Mesodermal cell (in vitro differentiated cells): ENCODE results near the gene S100A5.

Experiments
- H3K27ac ChIP-seq: 2 replicates; pipeline ENCODE4 v1.7.0; 2013; ENCODE audit warnings: mild to moderate bottlenecking, low read depth, low read length, moderate library complexity; ENCODE audit not compliant: severe bottlenecking
- H3K36me3 ChIP-seq: 2 replicates; pipeline ENCODE4 v1.7.1; 2013; ENCODE audit warnings: mild to moderate bottlenecking, low read length, moderate library complexity; ENCODE audit not compliant: control insufficient read depth, insufficient read depth
- H3K4me1 ChIP-seq: one replicate; pipeline ENCODE4 v1.7.1; 2013; ENCODE audit warnings: mild to moderate bottlenecking, low read length; ENCODE audit not compliant: insufficient read depth, control insufficient read depth, poor library complexity, severe bottlenecking
- H3K4me3 ChIP-seq: 2 replicates; pipeline ENCODE4 v1.7.0; 2013; ENCODE audit warnings: low read length, control low read depth, mild to moderate bottlenecking; ENCODE audit not compliant: insufficient read depth, poor library complexity, severe bottlenecking; ENCODE audit errors: extremely low read depth
- H3K9me3 ChIP-seq: 2 replicates; pipeline ENCODE4 v1.7.1; 2013; ENCODE audit warnings: mild to moderate bottlenecking, low read length, moderate library complexity; ENCODE audit not compliant: control insufficient read depth
- WGBS, 2 experiments: methylation state at CpG; one replicate each; pipeline ENCODE4 v1.1.5; 2013; ENCODE audit warnings: missing lambda C conversion rate in 2 of 2; ENCODE audit not compliant: insufficient coverage in 2 of 2; 5-methylcytosine and 5-hydroxymethylcytosine counted together

Gene S100A5

GRCh38 chr1:153553830-153554541 is 13.3 kb upstream of the S100A5 start:
- Histone ChIP-seq H3K9me3 (no peaks in the 10 kb centered on the region), H3K27ac (peak overlapping the region; percentile 43), H3K4me1 (peaks cover 39% of the 10 kb centered on the region), H3K36me3 (no peaks in the 10 kb centered on the region), H3K4me3 (no peak overlapping the region)
- WGBS, 2 experiments, result 57 to 83% methylated on average over 1 of the region's 2 CpGs

- WGBS, 2 experiments, result 91 to 95% methylated on average over 10 to 12 of the region's 12 CpGs
- Histone ChIP-seq H3K36me3 (no peaks in the 10 kb centered on the region), H3K27ac (no peak overlapping the region), H3K4me3 (no peak overlapping the region), H3K4me1 (peaks cover 48% of the 10 kb centered on the region), H3K9me3 (no peaks in the 10 kb centered on the region)
Measured at GRCh38 chr1:153553096-153553495, 12.4 kb upstream of the S100A5 start.

GRCh38 chr1:153552335-153552734 is 11.6 kb upstream of the S100A5 start:
- H3K36me3 ChIP-seq, result no peaks in the 10 kb centered on the region
- H3K27ac ChIP-seq, result no peak overlapping the region
- H3K4me3 ChIP-seq, result no peak overlapping the region
- no peaks in the 10 kb centered on the region for H3K9me3 ChIP-seq
- WGBS, 2 experiments, result 87 to 98% methylated on average over 6 of the region's 8 CpGs
- peaks cover 52% of the 10 kb centered on the region for H3K4me1 ChIP-seq

GRCh38 chr1:153550827-153551500 is 10.2 kb upstream of the S100A5 start:
- Histone ChIP-seq H3K27ac (no peak overlapping the region), H3K9me3 (no peaks in the 10 kb centered on the region), H3K36me3 (no peaks in the 10 kb centered on the region), H3K4me3 (no peak overlapping the region), H3K4me1 (peaks cover 65% of the 10 kb centered on the region)
- 91 to 98% methylated on average over 8 to 10 of the region's 10 CpGs for WGBS, 2 experiments

GRCh38 chr1:153550398-153550758 is 9.6 kb upstream of the S100A5 start:
- no peak overlapping the region for H3K27ac ChIP-seq
- no peaks in the 10 kb centered on the region for H3K36me3 ChIP-seq
- H3K4me1 ChIP-seq, result peaks cover 71% of the 10 kb centered on the region
- no peaks in the 10 kb centered on the region for H3K9me3 ChIP-seq
- no peak overlapping the region for H3K4me3 ChIP-seq
- 95 to 100% methylated on average over 3 to 4 of the region's 4 CpGs for WGBS, 2 experiments

- no peaks in the 10 kb centered on the region for H3K9me3 ChIP-seq
- peak overlapping the region; percentile 75 for H3K27ac ChIP-seq
- whole genome bisulfite sequencing, 2 experiments, result 85 to 90% methylated on average over 5 to 6 of the region's 6 CpGs
- peaks cover 74% of the 10 kb centered on the region for H3K4me1 ChIP-seq
- H3K36me3 ChIP-seq, result no peaks in the 10 kb centered on the region
- H3K4me3 ChIP-seq, result no peak overlapping the region
Measured at GRCh38 chr1:153549741-153550397, 9.1 kb upstream of the S100A5 start.

- Histone ChIP-seq H3K4me3 (no peak within 1 kb of the TSS), H3K4me1 (peaks cover 75% of the 10 kb centered on the region), H3K27ac (peak within 1 kb of the TSS; percentile 75), H3K9me3 (no peaks in the 10 kb centered on the region), H3K36me3 (no peaks in the 10 kb centered on the region)
- 72 to 92% methylated on average over 8 to 11 of the region's 14 CpGs for WGBS, 2 experiments
Measured at GRCh38 chr1:153548722-153549688, 8.3 kb upstream of the S100A5 start, which contains the start of gene S100A3. TSS of gene S100A3 (minus strand) at chr1:153549258. CDS start at chr1:153548485, 773 bp downstream.

GRCh38 chr1:153547560-153548551 is 7.1 kb upstream of the S100A5 start:
- no peaks in the 10 kb centered on the region for H3K9me3 ChIP-seq
- peaks cover 6% of the 10 kb centered on the region for H3K36me3 ChIP-seq
- WGBS, 2 experiments, result 87 to 93% methylated on average over 17 of the region's 19 CpGs
- peaks cover 75% of the 10 kb centered on the region for H3K4me1 ChIP-seq
- peak overlapping the region; percentile 75 for H3K27ac ChIP-seq
- no peak overlapping the region for H3K4me3 ChIP-seq

- H3K4me3 ChIP-seq, result no peak overlapping the region
- H3K9me3 ChIP-seq, result no peaks in the 10 kb centered on the region
- peaks cover 81% of the 10 kb centered on the region for H3K4me1 ChIP-seq
- peaks cover 9% of the 10 kb centered on the region for H3K36me3 ChIP-seq
- no peak overlapping the region for H3K27ac ChIP-seq
- 70 to 82% methylated on average over 6 to 9 of the region's 14 CpGs for WGBS, 2 experiments
Measured at GRCh38 chr1:153546796-153547559, 6.2 kb upstream of the S100A5 start.
